ENCODE measurements around the gene ITIH1. TPM values are rescaled to one million over a fixed set of nuclear protein-coding genes. Genes with fewer than 3 reads are reported as not detected.
"Not testable (repeated sequence)": the region's sequence is repeated elsewhere in the genome, so short reads cannot be mapped to it uniquely, and the experiment has no call there.

The ITIH1 gene
- polyA plus RNA-seq (not detected in 2 replicates), polyA minus RNA-seq (not detected in 2 replicates)

GRCh38 chr3:52777127-52777958 is at the start of gene ITIH1:
ITIH1 (plus strand) TSS chr3:52777599; CDS start chr3:52777616, 17 bp downstream.
- no peak within 1 kb of the TSS for H3K4me3 ChIP-seq (ENCODE audit: low read length)
- TF ChIP-seq, protein P1, sequence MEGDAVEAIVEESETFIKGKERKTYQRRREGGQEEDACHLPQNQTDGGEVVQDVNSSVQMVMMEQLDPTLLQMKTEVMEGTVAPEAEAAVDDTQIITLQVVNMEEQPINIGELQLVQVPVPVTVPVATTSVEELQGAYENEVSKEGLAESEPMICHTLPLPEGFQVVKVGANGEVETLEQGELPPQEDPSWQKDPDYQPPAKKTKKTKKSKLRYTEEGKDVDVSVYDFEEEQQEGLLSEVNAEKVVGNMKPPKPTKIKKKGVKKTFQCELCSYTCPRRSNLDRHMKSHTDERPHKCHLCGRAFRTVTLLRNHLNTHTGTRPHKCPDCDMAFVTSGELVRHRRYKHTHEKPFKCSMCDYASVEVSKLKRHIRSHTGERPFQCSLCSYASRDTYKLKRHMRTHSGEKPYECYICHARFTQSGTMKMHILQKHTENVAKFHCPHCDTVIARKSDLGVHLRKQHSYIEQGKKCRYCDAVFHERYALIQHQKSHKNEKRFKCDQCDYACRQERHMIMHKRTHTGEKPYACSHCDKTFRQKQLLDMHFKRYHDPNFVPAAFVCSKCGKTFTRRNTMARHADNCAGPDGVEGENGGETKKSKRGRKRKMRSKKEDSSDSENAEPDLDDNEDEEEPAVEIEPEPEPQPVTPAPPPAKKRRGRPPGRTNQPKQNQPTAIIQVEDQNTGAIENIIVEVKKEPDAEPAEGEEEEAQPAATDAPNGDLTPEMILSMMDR (IDR thresholded peaks at IDR 0.05; ENCODE audit: poor library complexity, severe bottlenecking) = no peak
- no peaks in the 10 kb centered on the region for H3F3A ChIP-seq (ENCODE audit: insufficient read depth, low read length, poor library complexity, severe bottlenecking)
- no peaks in the 10 kb centered on the region for H3K9me3 ChIP-seq (ENCODE audit: low read length)
- no peaks in the 10 kb centered on the region for H3K36me3 ChIP-seq (ENCODE audit: insufficient read depth, low read length)
- H3K27me3 ChIP-seq (ENCODE audit: insufficient read depth, low read depth, low read length) = no peaks in the 10 kb centered on the region
- no peak within 1 kb of the TSS for H2AFZ ChIP-seq (ENCODE audit: low read depth, low read length)
- H4K20me1 ChIP-seq (ENCODE audit: insufficient read depth) = no peaks in the 10 kb centered on the region
- H3K9ac ChIP-seq (ENCODE audit: low read length) = no peak within 1 kb of the TSS
- no peak within 1 kb of the TSS for H3K4me2 ChIP-seq (ENCODE audit: low read length)
- no peak within 1 kb of the TSS for H3K27ac ChIP-seq (ENCODE audit: low read length)
- H3K9me2 ChIP-seq (ENCODE audit: insufficient read depth, low read length) = no peaks in the 10 kb centered on the region
- H3K79me2 ChIP-seq (replicated peaks; ENCODE audit: insufficient read depth, low read length) = no peaks in the 10 kb centered on the region

GRCh38 chr3:52728753-52729152 is 48.6 kb upstream of the ITIH1 start:
- not testable (repeated sequence) for H3K4me3 ChIP-seq (ENCODE audit: low read length); H3K27ac ChIP-seq (ENCODE audit: low read length); H3K9me3 ChIP-seq (ENCODE audit: low read length); H3F3A ChIP-seq (ENCODE audit: insufficient read depth, low read length, poor library complexity, severe bottlenecking); H3K9ac ChIP-seq (ENCODE audit: low read length); H3K27me3 ChIP-seq (ENCODE audit: insufficient read depth, low read depth, low read length); H3K9me2 ChIP-seq (ENCODE audit: insufficient read depth, low read length); H4K20me1 ChIP-seq (ENCODE audit: insufficient read depth); H3K4me2 ChIP-seq (ENCODE audit: low read length); H3K79me2 ChIP-seq (replicated peaks; ENCODE audit: insufficient read depth, low read length); H2AFZ ChIP-seq (ENCODE audit: low read depth, low read length)
- peaks cover 10% of the 10 kb centered on the region for H3K36me3 ChIP-seq (ENCODE audit: insufficient read depth, low read length)

- Histone ChIP-seq H3F3A (ENCODE audit: insufficient read depth, low read length, poor library complexity, severe bottlenecking) (no peaks in the 10 kb centered on the region), H3K4me2 (ENCODE audit: low read length) (no peak overlapping the region), H4K20me1 (ENCODE audit: insufficient read depth) (no peaks in the 10 kb centered on the region), H3K4me3 (ENCODE audit: low read length) (no peak overlapping the region), H3K79me2 (replicated peaks; ENCODE audit: insufficient read depth, low read length) (no peaks in the 10 kb centered on the region), H3K9me3 (ENCODE audit: low read length) (no peaks in the 10 kb centered on the region), H2AFZ (ENCODE audit: low read depth, low read length) (no peak overlapping the region), H3K27me3 (ENCODE audit: insufficient read depth, low read depth, low read length) (no peaks in the 10 kb centered on the region), H3K36me3 (ENCODE audit: insufficient read depth, low read length) (peaks cover 10% of the 10 kb centered on the region), H3K9ac (ENCODE audit: low read length) (no peak overlapping the region), H3K9me2 (ENCODE audit: insufficient read depth, low read length) (no peaks in the 10 kb centered on the region), H3K27ac (ENCODE audit: low read length) (no peak overlapping the region)
- TF ChIP-seq SMC3 (conservative IDR thresholded peaks at IDR 0.05; ENCODE audit: poor library complexity) = no peak
These were observed 46.7 kb upstream of the ITIH1 start for GRCh38 chr3:52730681-52731080.

DNA sequence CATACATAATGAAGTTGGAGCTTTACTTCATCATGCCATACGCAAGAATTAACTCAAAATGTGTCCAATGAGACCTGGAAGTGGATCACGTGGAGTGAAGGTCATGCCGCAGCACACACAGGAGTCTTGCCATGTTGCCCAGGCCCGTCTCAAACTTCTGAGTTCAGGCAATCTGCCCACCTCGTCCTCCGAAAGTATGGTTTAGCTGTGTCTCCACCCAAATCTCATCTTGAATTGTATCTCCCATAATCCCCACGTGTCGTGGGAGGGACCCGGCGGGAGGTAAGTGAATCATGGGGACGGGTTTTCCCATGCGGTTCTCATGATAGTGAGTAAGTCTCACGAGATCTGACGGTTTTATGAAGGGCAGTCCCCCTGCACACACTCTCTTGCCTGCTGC is 45.8 kb upstream of the ITIH1 start:
- H4K20me1 ChIP-seq (ENCODE audit: insufficient read depth) = no peaks in the 10 kb centered on the region
- H3K4me2 ChIP-seq (ENCODE audit: low read length) = no peak overlapping the region
- H3K36me3 ChIP-seq (ENCODE audit: insufficient read depth, low read length) = peaks cover 10% of the 10 kb centered on the region
- H3K4me3 ChIP-seq (ENCODE audit: low read length) = no peak overlapping the region
- TF ChIP-seq EP300 (conservative IDR thresholded peaks at IDR 0.05; ENCODE audit: poor library complexity, severe bottlenecking) = no peak
- TF ChIP-seq POLR2AphosphoS5 (IDR thresholded peaks at IDR 0.05) = no peak
- no peak for TF ChIP-seq EZH2 (IDR thresholded peaks at IDR 0.05; ENCODE audit: borderline replicate concordance, insufficient read depth, low read length, poor library complexity, severe bottlenecking)
- TF ChIP-seq TAF1 (IDR thresholded peaks at IDR 0.05; ENCODE audit: low read depth) = no peak
- TF ChIP-seq MXI1 (conservative IDR thresholded peaks at IDR 0.05; ENCODE audit: poor library complexity, severe bottlenecking) = no peak
- no peak for TF ChIP-seq RAD21 (conservative IDR thresholded peaks at IDR 0.05)
- no peak for TF ChIP-seq SMC3 (conservative IDR thresholded peaks at IDR 0.05; ENCODE audit: poor library complexity)
- TF ChIP-seq, protein P1 (IDR thresholded peaks at IDR 0.05; ENCODE audit: poor library complexity, severe bottlenecking) = no peak
- no peak for TF ChIP-seq REST (IDR thresholded peaks at IDR 0.05; ENCODE audit: borderline replicate concordance)
- no peak overlapping the region for H3K9ac ChIP-seq (ENCODE audit: low read length)
- H2AFZ ChIP-seq (ENCODE audit: low read depth, low read length) = no peak overlapping the region
- H3K27me3 ChIP-seq (ENCODE audit: insufficient read depth, low read depth, low read length) = no peaks in the 10 kb centered on the region
- no peak overlapping the region for H3K27ac ChIP-seq (ENCODE audit: low read length)
- no peaks in the 10 kb centered on the region for H3K79me2 ChIP-seq (replicated peaks; ENCODE audit: insufficient read depth, low read length)
- no peaks in the 10 kb centered on the region for H3F3A ChIP-seq (ENCODE audit: insufficient read depth, low read length, poor library complexity, severe bottlenecking)
- no peaks in the 10 kb centered on the region for H3K9me2 ChIP-seq (ENCODE audit: insufficient read depth, low read length)
- H3K9me3 ChIP-seq (ENCODE audit: low read length) = no peaks in the 10 kb centered on the region
